Nucleus accumbens (tissue), 56 donors: ENCODE data around the gene TERB1.

ENCODE experiments used
- DNase-seq, 56 donors: peaks; one replicate each; lab custom pipeline; 2025; lab: John Stamatoyannopoulos, UW

The TERB1 gene

GRCh38 chr16:66751303-66751991 lies 49.9 kb downstream of the TERB1 start, which contains the start of gene DYNC1LI2:
Gene DYNC1LI2 (minus strand): TSS chr16:66751609. CDS start chr16:66751591, 18 bp downstream.
- peak in 53 of 56 donors; percentile 15 to 97 (median 78) for DNase-seq

GRCh38 chr16:66751053-66751302 lies 50.4 kb downstream of the TERB1 start:
- DNase-seq, result peak in 3 of 56 donors; percentile 29 to 45 (median 44)

GRCh38 chr16:66750279-66751052 lies 50.9 kb downstream of the TERB1 start:
- DNase-seq, result peak in 12 of 56 donors; percentile 12 to 58 (median 28)

- peak in 1 of 56 donors; percentile 5 for DNase-seq
Observed at GRCh38 chr16:66746682-66747081, 54.7 kb downstream of the TERB1 start.

GRCh38 chr16:66746048-66746447 lies 55.3 kb downstream of the TERB1 start:
- DNase-seq, result no peak

GRCh38 chr16:66741950-66742808 lies 59.2 kb downstream of the TERB1 start:
- no peak for DNase-seq

GRCh38 chr16:66741169-66741900 lies 60.0 kb downstream of the TERB1 start:
- DNase-seq, result peak; percentile 21 to 96 (median 88)

GRCh38 chr16:66740533-66740932 lies 60.9 kb downstream of the TERB1 start:
- peak in 2 of 56 donors; percentile 10 to 50 for DNase-seq

GRCh38 chr16:66740010-66740409 lies 61.4 kb downstream of the TERB1 start:
- peak in 3 of 56 donors; percentile 19 to 38 (median 22) for DNase-seq

- no peak for DNase-seq
Observed at GRCh38 chr16:66735891-66736290, 65.5 kb downstream of the TERB1 start.

- DNase-seq, result no peak
Observed at GRCh38 chr16:66731101-66731500, 70.3 kb downstream of the TERB1 start.

GRCh38 chr16:66728804-66729203 lies 72.6 kb downstream of the TERB1 start:
- peak in 1 of 56 donors; percentile 4 for DNase-seq

- DNase-seq, result peak in 16 of 56 donors; percentile 5 to 49 (median 22)
Observed at GRCh38 chr16:66728117-66728787, 73.1 kb downstream of the TERB1 start.

GRCh38 chr16:66720766-66721165 lies 80.6 kb downstream of the TERB1 start:
- no peak for DNase-seq

- no peak for DNase-seq
Observed at GRCh38 chr16:66719246-66719645, 82.1 kb downstream of the TERB1 start.

GRCh38 chr16:66717776-66718175 lies 83.6 kb downstream of the TERB1 start:
- DNase-seq, result no peak

GRCh38 chr16:66717112-66717675 lies 84.2 kb downstream of the TERB1 start:
- DNase-seq, result peak in 29 of 56 donors; percentile 4 to 55 (median 17)

- no peak for DNase-seq
Observed at GRCh38 chr16:66714654-66715307, 86.6 kb downstream of the TERB1 start.

GRCh38 chr16:66714062-66714461 lies 87.3 kb downstream of the TERB1 start:
- no peak for DNase-seq
